HG02943 (cell line): ENCODE results near the gene STK39.

ENCODE experiments used
- ATAC-seq: cut with Tn5 transposase; IDR thresholded peaks from one replicate; pipeline ENCODE4 v1.9.1; 2021; ENCODE audit warnings: mild to moderate bottlenecking, low read depth, moderate library complexity; ENCODE audit not compliant: unreplicated experiment

STK39 gene

DNA sequence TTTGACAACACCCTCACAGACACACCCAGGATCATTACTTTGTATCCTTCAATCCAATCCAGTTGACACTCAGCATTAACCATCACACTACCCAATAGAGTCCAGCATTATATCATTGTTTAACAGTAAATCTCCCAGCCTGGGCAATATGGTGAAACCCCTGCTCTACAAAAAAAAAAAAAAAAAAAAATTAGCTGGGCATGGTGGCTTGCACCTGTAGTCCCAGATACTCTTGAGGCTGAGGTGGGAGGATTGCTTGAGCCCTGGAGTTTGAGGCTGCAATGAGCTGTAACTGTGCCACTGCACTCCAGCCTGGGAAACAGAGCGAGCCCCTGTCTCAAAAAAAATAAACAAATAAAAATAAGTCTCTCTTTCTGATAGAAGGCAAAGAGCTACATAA lies 304.0 kb downstream of the STK39 start:
- ATAC-seq = no peak

- ATAC-seq = no peak
Measured at GRCh38 chr2:167942366-167943081, 304.9 kb downstream of the STK39 start.

DNA sequence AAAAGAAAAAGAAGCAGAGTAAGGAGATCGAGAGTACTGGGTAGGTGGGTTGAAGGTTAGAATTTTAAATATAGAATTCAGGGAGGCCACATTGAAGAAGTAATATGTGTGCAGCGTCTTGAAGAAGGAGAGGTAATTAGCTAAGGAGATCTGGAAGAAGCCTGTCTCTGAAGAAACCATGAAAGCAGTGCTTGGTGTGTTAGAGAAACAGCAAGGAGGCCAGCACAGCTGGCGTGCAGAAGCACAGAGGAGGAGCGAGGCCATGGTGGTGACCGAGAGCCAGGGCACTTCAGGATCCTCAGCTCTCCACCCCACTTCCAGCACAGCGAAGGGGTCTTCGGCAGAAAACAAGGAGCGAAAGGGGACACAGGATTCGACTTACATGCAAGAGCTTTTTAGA lies 305.8 kb downstream of the STK39 start:
- no peak for ATAC-seq

- no peak for ATAC-seq
Measured at GRCh38 chr2:167940734-167941507, 306.5 kb downstream of the STK39 start.

GRCh38 chr2:167940346-167940725 lies 307.1 kb downstream of the STK39 start:
- ATAC-seq = no peak

DNA sequence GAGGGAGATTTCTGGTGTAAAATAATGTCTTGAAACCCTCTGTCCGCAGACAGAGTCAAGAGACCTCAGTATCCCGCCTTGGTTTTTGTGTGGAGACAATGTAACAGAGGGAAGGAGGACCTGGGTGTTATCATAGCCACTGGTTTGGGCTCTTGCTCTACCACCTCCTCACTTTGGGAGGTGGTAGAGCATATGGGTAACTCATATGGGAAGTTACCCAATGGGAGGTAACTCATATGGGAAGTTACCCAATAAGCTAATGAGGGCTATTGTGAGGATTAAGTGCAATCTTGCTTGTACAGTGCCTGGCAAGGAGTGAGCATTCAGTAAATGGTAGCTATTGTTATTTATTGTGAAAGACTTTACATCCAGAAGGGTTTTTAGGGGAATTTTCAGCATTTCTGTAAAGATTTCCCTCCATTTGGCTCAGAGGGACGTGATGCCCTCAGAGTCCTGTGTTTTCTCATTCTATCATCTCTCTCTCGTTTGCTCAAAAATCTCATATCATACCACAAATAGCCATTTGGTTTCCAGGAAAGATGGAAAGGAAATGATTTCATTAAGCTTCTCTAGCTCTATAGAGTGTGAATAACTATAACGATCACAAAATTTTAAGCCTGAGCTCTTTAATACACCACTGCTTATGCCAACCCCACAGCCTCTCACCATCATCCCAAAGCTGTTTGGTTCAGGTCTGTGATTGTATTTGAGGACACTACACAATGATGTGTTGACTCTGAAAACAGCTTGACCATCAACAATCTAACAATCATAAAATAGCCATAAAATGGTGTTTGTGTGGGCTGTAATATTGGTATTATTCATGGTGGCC lies 307.7 kb downstream of the STK39 start:
- ATAC-seq = no peak

DNA sequence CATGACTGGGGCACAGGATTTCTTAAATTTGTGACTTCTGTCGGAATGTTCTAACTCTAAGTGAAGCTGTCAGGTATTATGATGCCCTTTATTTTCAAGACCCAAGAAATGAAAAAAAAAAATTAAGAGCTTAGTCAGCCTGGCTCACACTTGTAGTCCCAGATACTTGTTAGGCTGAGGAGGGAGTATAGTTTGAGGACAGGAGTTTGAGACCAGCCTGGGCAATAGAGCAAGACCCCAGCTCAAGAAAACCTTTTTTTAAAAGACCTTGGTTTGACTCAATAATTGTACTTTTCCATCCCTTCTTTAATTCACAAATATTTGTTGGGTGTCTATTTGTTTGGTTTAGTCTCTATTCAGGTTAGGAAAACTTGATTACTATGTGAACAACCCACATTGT lies 310.0 kb downstream of the STK39 start:
- no peak for ATAC-seq

DNA sequence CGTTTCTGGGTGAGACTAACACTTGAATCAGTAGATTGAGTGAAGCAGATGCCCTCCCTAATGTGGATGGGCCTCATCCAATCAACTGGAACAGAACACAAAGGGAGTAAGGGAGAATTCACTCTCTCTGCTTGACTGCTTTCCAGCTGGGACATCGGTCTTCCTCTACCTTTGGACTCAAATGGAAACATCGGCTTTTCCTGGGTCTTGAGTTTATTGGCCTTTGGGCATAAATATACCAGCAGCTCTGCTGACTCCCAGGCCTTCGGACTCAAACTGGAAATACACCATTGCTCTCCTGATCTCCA lies 311.6 kb downstream of the STK39 start:
- ATAC-seq = no peak

DNA sequence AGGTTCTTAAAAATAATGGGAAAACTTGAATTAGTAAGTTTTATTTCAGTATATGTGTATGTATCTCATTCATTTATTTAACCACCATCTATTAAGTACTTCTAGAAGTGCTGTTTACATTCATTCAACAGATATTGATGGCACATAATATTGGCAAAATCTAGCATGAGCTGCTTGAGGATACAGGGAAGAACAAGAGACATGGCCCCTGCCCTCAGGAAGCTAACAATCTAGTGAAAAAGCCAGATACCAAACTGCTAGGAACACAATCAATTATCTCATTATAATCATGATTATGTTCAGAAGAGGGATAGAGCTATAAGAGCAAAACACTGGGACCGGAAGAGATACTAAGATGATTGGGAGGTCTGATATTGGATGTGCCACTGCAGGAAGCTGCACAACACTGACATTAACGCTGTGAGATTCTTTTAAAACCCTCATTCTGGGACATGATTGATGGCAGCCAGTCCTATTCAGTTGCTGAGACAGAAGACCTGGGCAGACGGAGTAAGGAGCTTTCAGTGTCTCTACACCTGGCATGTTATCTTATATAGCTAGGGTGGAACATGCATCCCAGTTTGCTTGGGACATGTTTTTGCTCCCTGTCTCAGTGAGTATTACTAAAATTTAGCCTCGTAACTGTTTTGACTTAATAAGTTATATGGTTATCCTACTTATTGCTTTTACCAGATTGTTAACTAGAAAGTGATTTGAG lies 314.1 kb downstream of the STK39 start:
- no peak for ATAC-seq

DNA sequence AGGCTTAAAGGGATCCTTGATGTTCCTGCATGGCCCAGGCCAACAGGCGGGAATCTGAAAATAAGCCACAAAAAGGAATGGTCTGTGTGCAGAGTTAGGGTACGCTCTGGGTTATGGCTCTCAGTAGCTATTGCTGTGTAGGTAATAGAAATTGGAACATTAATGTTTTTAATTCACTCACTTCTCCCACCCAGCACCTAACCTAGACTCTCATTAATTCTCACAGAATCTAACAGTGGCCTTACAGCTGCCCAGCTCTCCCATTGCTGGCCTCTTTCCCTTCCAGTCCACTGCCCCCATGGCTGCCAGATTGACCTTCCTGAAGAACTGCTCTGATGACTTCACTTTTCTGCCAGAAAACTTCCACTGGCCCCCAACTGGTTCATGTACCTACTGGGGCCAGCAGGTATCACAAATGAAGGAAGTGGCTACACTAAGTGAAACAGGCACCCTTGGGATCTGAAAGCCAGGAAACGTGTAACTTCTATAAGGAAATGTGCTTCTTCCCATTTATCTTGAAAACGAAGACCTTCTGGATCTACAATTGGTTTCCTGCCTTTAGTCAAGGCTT lies 315.2 kb downstream of the STK39 start:
- ATAC-seq = no peak

GRCh38 chr2:167929484-167929883 lies 317.9 kb downstream of the STK39 start:
- ATAC-seq = no peak

DNA sequence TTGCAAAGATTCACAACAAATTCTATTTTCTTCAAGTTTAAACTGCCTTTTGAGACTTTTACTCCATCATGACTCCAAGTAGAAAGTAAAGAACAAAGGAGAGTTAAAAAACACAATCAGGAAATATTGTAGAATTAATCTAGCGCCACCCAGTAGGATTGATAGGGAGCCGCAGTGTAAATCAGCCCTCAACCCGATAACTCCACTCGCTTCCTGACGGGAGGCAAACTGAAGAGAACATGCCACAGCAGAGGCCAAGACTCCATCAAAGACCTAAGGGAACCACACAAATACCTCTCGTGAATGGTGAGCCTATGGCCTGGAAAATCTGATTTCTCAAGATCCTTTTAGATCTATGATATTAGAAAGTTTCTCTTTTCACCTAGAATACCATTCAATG lies 319.0 kb downstream of the STK39 start:
- no peak for ATAC-seq

- ATAC-seq = no peak
Measured at GRCh38 chr2:167925758-167926157, 321.6 kb downstream of the STK39 start.

GRCh38 chr2:167924556-167924955 lies 322.8 kb downstream of the STK39 start:
- ATAC-seq = no peak

DNA sequence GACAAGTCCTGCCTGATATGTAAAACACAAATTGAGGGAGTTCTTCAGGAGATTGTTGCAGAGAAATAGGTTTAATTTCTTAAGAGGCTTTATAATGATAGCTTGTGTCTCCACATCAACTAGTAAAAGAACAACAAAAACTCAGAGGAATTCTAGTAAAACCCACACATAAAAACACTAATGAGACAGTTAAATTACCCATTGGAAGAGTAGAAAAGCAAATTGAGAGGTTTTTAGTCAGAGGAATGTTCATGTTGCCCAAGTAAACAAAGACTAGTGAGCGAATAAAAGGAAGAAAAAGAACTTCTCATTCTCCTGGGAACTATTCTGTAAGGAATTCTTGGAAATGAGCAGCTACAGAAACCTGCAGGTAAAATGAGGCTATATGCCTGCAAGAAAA lies 330.6 kb downstream of the STK39 start:
- ATAC-seq = no peak

GRCh38 chr2:167914969-167915368 lies 332.4 kb downstream of the STK39 start:
- no peak for ATAC-seq

DNA sequence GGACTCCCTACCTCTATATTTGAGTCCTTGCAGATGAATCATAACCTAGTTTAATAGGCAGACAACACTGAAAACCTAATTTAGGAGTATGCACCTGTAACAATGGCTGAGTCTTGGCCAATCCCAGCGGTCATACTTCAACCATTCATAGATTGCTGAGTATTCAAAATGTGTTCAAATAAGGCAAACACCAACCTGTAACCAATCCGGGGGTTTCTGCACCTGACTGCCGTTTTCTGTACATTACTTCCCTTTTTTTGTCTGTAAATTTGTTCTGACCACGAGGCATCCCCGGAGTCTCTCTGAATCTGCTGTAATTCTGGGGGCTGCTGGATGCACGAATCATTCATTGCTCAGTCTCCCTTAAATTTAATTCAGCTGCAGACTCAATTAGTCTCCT lies 338.6 kb downstream of the STK39 start:
- no peak for ATAC-seq

DNA sequence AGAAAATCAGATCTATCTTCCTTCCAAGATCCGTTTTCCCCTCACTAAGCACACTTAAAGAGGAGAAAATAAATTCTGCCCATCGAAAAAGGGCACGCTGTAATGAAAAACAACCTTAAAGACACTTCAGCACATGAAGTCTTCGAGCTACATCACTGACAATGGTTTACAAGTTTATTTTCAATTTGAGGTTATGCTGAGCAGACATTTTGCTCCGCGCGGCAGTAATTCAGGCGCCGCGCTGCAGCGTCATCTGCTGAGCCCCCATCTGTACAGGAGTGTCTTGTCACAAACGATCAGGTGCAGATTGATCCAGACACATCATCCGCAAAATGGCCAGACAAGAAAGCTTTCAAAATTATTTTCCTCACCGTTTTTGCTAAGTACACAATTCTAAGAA lies 341.7 kb downstream of the STK39 start:
- no peak for ATAC-seq
